ENCODE results near the gene AQP3. TPM values are rescaled to one million over a fixed set of nuclear protein-coding genes. Genes with fewer than 3 reads are reported as not detected.

AQP3 gene
- total RNA-seq, 1 experiment from 2014 or later: 1.0 TPM

- DNase-seq (ENCODE audit: low read depth, low spot score) (no peak), ATAC-seq (no peak)
- TF ChIP-seq CTCF (IDR thresholded peaks at IDR 0.05): no peak
- no peak for TF ChIP-seq TCF7L2 (IDR thresholded peaks at IDR 0.05; ENCODE audit: low read depth, low read length)
- TF ChIP-seq REST (IDR thresholded peaks at IDR 0.05; ENCODE audit: insufficient read depth in 1 of 2, low read depth in 2 of 2, low read length in 1 of 2): no peak
- TF ChIP-seq SIN3A (IDR thresholded peaks at IDR 0.05; ENCODE audit: borderline replicate concordance, insufficient read depth, low read depth, low read length): no peak
- TF ChIP-seq POLR2AphosphoS5 (IDR thresholded peaks at IDR 0.05; ENCODE audit: low read depth, low read length): no peak
- Histone ChIP-seq H3K36me3 (ENCODE audit: control insufficient read depth, insufficient read depth, low read length) (no peaks in the 10 kb centered on the region), H3K4me3 (ENCODE audit: low read depth in 2 of 2, low read length in 2 of 2) (no peak overlapping the region), H3K9me3 (ENCODE audit: control insufficient read depth, insufficient read depth, low read depth, low read length) (no peaks in the 10 kb centered on the region), H3K4me1 (ENCODE audit: control insufficient read depth, insufficient read depth, low read length) (peaks cover 4% of the 10 kb centered on the region; the same call in 1 of the 2 replicates), H3K27me3 (ENCODE audit: control insufficient read depth, insufficient read depth, low read length) (peaks cover 3% of the 10 kb centered on the region), H3K27ac (ENCODE audit: low read length) (no peak overlapping the region)
- intact Hi-C loops (cut with micrococcal nuclease; ENCODE audit: unreplicated experiment) (loop anchor here (5.0 kb wide), 1 partner anchor 47 kb away; the partner anchor contains the start of gene AQP7), in situ Hi-C loops (cut with HindIII; ENCODE audit: low pct_unique_long_range_greater_than_20kb, low sequenced_read_pairs) (no loop called here)
- ChIA-PET POLR2A (interaction anchor here (0.5 kb wide), 1 partner anchor 46 kb away, joined by 11 read pairs; no protein-coding TSS in a partner anchor), CTCF (interaction anchor here (0.9 kb wide), 1 partner anchor 45 kb away, joined by 4 read pairs; no protein-coding TSS in a partner anchor)
- no TSS peak for BruUV-seq (replicated peaks)
Observed at GRCh38 chr9:33449715-33450114, 2.3 kb upstream of the AQP3 start.

- Histone ChIP-seq H3K9me3 (ENCODE audit: control insufficient read depth, insufficient read depth, low read depth, low read length) (no peaks in the 10 kb centered on the region), H3K36me3 (ENCODE audit: control insufficient read depth, insufficient read depth, low read length) (no peaks in the 10 kb centered on the region), H3K4me3 (ENCODE audit: low read depth in 2 of 2, low read length in 2 of 2) (peak overlapping the region; percentile 20 to 37), H3K4me1 (ENCODE audit: control insufficient read depth, insufficient read depth, low read length) (peaks cover 6% of the 10 kb centered on the region; the same call in 1 of the 2 replicates), H3K27ac (ENCODE audit: low read length) (no peak overlapping the region), H3K27me3 (ENCODE audit: control insufficient read depth, insufficient read depth, low read length) (peaks cover 3% of the 10 kb centered on the region)
- BruUV-seq (replicated peaks): no TSS peak
- ATAC-seq (peak; percentile 12), DNase-seq (ENCODE audit: low read depth, low spot score) (no peak)
- CTCF ChIA-PET: interaction anchor here (0.6 to 1.6 kb wide), 5 partner anchors 19 to 73 kb away, joined by 4 to 16 read pairs (median 8); partner anchors contain the start of gene NOL6
- POLR2A ChIA-PET: no interaction called here
- in situ Hi-C loops (cut with HindIII; ENCODE audit: low pct_unique_long_range_greater_than_20kb, low sequenced_read_pairs): no loop called here
- TF ChIP-seq CTCF (IDR thresholded peaks at IDR 0.05) (no peak), POLR2AphosphoS5 (IDR thresholded peaks at IDR 0.05; ENCODE audit: low read depth, low read length) (no peak), REST (IDR thresholded peaks at IDR 0.05; ENCODE audit: insufficient read depth in 1 of 2, low read depth in 2 of 2, low read length in 1 of 2) (no peak), SIN3A (IDR thresholded peaks at IDR 0.05; ENCODE audit: borderline replicate concordance, insufficient read depth, low read depth, low read length) (no peak), TCF7L2 (IDR thresholded peaks at IDR 0.05; ENCODE audit: low read depth, low read length) (no peak)
- intact Hi-C loops (cut with micrococcal nuclease; ENCODE audit: unreplicated experiment): no loop called here
Observed at GRCh38 chr9:33447799-33448553, 583 bp upstream of the AQP3 start.
